HG02981 (cell line): ENCODE results near the gene TNFRSF12A.

ENCODE experiments used
- ATAC-seq: cut with Tn5 transposase; IDR thresholded peaks from one replicate; pipeline ENCODE4 v1.9.1; 2021; ENCODE audit warnings: mild to moderate bottlenecking, moderate library complexity; ENCODE audit not compliant: unreplicated experiment

Gene TNFRSF12A

GRCh38 chr16:2985893-2986355 lies 34.2 kb upstream of the TNFRSF12A start:
- no peak for ATAC-seq

GRCh38 chr16:2986623-2987188 lies 33.5 kb upstream of the TNFRSF12A start:
- no peak for ATAC-seq

- ATAC-seq, result no peak
Observed at GRCh38 chr16:2987286-2987685, 32.9 kb upstream of the TNFRSF12A start.

GRCh38 chr16:2987833-2988232 lies 32.3 kb upstream of the TNFRSF12A start:
- no peak for ATAC-seq

- ATAC-seq, result no peak
Observed at GRCh38 chr16:2988590-2989099, 31.5 kb upstream of the TNFRSF12A start.

- ATAC-seq, result no peak
Observed at GRCh38 chr16:2990891-2991290, 29.3 kb upstream of the TNFRSF12A start.

GRCh38 chr16:2991566-2992261 lies 28.5 kb upstream of the TNFRSF12A start:
- ATAC-seq, result no peak

GRCh38 chr16:2992383-2993081 lies 27.6 kb upstream of the TNFRSF12A start:
- no peak for ATAC-seq

- ATAC-seq, result no peak
Observed at GRCh38 chr16:2996298-2996697, 23.9 kb upstream of the TNFRSF12A start.

GRCh38 chr16:2999929-3000328 lies 20.2 kb upstream of the TNFRSF12A start:
- ATAC-seq, result no peak

GRCh38 chr16:3000540-3000939 lies 19.6 kb upstream of the TNFRSF12A start:
- ATAC-seq, result no peak

GRCh38 chr16:3001316-3001715 lies 18.9 kb upstream of the TNFRSF12A start:
- no peak for ATAC-seq

- peak; percentile 91 for ATAC-seq
Observed at GRCh38 chr16:3003582-3004270, 16.4 kb upstream of the TNFRSF12A start.

- peak; percentile 4 for ATAC-seq
Observed at GRCh38 chr16:3004319-3004718, 15.8 kb upstream of the TNFRSF12A start.

GRCh38 chr16:3004781-3005284 lies 15.3 kb upstream of the TNFRSF12A start:
- ATAC-seq, result no peak

GRCh38 chr16:3007059-3007956 lies 12.9 kb upstream of the TNFRSF12A start:
- no peak for ATAC-seq

- no peak for ATAC-seq
Observed at GRCh38 chr16:3007957-3008689, 12.0 kb upstream of the TNFRSF12A start.

- ATAC-seq, result no peak
Observed at GRCh38 chr16:3008690-3009037, 11.5 kb upstream of the TNFRSF12A start.

- no peak for ATAC-seq
Observed at GRCh38 chr16:3009568-3010390, 10.4 kb upstream of the TNFRSF12A start.
